ENCODE data around the gene F2.

DNA sequence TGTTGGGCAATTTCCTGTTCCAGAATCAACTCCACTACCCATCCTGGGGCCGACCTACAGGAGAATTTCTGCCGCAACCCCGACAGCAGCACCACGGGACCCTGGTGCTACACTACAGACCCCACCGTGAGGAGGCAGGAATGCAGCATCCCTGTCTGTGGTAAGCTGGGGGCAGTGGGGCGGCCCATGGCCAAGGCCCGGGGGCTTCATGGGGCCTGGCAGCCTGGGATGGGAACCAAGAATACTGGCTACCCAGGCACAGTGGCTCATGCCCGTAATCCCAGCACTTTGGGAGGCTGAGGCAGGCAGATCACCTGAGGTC, 4.3 kb downstream of the F2 start:
- TF ChIP-seq POLR2A (IDR thresholded peaks at IDR 0.05; ENCODE audit: borderline replicate concordance, extremely low read depth, insufficient read depth, insufficient read length) (no peak), ZNF274 (IDR thresholded peaks at IDR 0.05; ENCODE audit: low read depth, low read length) (no peak), EZH2 (IDR thresholded peaks at IDR 0.05) (no peak), CEBPB (IDR thresholded peaks at IDR 0.05; ENCODE audit: low read depth) (no peak), EGR1 (IDR thresholded peaks at IDR 0.05; ENCODE audit: low read depth) (no peak), POLR2AphosphoS5 (IDR thresholded peaks at IDR 0.05; ENCODE audit: low read depth, low read length) (no peak), RAD21 (IDR thresholded peaks at IDR 0.05; ENCODE audit: low read depth) (no peak), YY1 (IDR thresholded peaks at IDR 0.05; ENCODE audit: extremely low read depth, insufficient replicate concordance, low read depth, low read length) (no peak), SP1 (IDR thresholded peaks at IDR 0.05; ENCODE audit: low read depth) (no peak), TCF7L2 (IDR thresholded peaks at IDR 0.05; ENCODE audit: borderline replicate concordance, extremely low read depth, insufficient read depth, insufficient read length) (no peak), ELF1 (IDR thresholded peaks at IDR 0.05; ENCODE audit: borderline replicate concordance, low read depth) (no peak)
- TF ChIP-seq, protein P1, sequence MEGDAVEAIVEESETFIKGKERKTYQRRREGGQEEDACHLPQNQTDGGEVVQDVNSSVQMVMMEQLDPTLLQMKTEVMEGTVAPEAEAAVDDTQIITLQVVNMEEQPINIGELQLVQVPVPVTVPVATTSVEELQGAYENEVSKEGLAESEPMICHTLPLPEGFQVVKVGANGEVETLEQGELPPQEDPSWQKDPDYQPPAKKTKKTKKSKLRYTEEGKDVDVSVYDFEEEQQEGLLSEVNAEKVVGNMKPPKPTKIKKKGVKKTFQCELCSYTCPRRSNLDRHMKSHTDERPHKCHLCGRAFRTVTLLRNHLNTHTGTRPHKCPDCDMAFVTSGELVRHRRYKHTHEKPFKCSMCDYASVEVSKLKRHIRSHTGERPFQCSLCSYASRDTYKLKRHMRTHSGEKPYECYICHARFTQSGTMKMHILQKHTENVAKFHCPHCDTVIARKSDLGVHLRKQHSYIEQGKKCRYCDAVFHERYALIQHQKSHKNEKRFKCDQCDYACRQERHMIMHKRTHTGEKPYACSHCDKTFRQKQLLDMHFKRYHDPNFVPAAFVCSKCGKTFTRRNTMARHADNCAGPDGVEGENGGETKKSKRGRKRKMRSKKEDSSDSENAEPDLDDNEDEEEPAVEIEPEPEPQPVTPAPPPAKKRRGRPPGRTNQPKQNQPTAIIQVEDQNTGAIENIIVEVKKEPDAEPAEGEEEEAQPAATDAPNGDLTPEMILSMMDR (IDR thresholded peaks at IDR 0.05 in 2 of 3, conservative IDR thresholded peaks at IDR 0.05 in 1 of 3; ENCODE audit: borderline replicate concordance in 1 of 3, insufficient read depth in 1 of 3, low read depth in 2 of 3, low read length in 2 of 3): no peak
- TF ChIP-seq, protein P2, sequence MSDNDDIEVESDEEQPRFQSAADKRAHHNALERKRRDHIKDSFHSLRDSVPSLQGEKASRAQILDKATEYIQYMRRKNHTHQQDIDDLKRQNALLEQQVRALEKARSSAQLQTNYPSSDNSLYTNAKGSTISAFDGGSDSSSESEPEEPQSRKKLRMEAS (IDR thresholded peaks at IDR 0.05): no peak
- TF ChIP-seq, protein P3, sequence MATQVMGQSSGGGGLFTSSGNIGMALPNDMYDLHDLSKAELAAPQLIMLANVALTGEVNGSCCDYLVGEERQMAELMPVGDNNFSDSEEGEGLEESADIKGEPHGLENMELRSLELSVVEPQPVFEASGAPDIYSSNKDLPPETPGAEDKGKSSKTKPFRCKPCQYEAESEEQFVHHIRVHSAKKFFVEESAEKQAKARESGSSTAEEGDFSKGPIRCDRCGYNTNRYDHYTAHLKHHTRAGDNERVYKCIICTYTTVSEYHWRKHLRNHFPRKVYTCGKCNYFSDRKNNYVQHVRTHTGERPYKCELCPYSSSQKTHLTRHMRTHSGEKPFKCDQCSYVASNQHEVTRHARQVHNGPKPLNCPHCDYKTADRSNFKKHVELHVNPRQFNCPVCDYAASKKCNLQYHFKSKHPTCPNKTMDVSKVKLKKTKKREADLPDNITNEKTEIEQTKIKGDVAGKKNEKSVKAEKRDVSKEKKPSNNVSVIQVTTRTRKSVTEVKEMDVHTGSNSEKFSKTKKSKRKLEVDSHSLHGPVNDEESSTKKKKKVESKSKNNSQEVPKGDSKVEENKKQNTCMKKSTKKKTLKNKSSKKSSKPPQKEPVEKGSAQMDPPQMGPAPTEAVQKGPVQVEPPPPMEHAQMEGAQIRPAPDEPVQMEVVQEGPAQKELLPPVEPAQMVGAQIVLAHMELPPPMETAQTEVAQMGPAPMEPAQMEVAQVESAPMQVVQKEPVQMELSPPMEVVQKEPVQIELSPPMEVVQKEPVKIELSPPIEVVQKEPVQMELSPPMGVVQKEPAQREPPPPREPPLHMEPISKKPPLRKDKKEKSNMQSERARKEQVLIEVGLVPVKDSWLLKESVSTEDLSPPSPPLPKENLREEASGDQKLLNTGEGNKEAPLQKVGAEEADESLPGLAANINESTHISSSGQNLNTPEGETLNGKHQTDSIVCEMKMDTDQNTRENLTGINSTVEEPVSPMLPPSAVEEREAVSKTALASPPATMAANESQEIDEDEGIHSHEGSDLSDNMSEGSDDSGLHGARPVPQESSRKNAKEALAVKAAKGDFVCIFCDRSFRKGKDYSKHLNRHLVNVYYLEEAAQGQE (IDR thresholded peaks at IDR 0.05; ENCODE audit: low read depth): no peak
